IPS DF 19.7 (cell line): ENCODE measurements around the gene HSD3B7.
"Not testable (repeated sequence)": the region's sequence is repeated elsewhere in the genome, so short reads cannot be mapped to it uniquely, and the experiment has no call there.

Source experiments
- DNase-seq: peaks from one replicate; pipeline ENCODE4 v3.0.0-alpha.2; 2013; ENCODE audit warnings: low read depth, low spot score

Gene HSD3B7

DNA sequence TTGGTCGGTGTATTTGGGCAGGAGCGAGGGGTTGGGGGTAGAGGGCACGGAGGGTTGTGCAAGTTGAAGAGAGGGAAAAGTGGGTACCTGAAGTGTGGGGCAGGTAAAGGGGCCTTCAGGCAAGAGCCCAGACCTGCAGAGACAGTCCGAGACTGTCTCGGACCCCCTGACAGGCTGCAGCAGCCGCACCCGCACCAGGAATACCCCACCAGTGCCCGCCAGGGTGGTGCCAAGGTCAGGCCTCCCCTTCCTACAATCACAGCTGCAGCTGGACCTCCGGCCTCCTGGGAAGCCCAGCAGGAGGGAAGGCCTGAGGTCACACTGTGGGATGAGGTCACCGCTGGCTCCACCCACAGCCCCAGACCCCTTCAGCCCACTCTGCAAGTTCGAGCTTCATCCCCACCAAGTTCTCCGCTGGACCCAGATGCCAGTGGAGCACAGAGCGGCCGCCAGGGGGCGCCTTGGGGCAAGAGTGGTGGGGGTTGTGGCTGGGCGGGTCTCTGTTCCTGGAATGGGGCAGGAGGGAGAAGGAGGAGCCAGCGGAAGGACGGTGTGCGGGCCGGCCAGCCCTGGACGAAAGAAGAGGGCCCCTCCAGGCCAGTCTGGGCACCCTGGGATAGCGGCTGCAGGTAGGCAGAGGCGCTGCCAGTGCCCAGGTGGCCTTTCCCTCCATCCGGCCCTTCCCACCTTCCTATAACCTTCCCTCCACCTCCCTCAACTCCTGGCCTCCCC, at the start of gene HSD3B7:
TSS of gene HSD3B7 (plus strand) at position 539 of the 732 bp plus-strand sequence. CDS start 452 bp downstream, outside the sequence.
- DNase-seq = no peak

DNA sequence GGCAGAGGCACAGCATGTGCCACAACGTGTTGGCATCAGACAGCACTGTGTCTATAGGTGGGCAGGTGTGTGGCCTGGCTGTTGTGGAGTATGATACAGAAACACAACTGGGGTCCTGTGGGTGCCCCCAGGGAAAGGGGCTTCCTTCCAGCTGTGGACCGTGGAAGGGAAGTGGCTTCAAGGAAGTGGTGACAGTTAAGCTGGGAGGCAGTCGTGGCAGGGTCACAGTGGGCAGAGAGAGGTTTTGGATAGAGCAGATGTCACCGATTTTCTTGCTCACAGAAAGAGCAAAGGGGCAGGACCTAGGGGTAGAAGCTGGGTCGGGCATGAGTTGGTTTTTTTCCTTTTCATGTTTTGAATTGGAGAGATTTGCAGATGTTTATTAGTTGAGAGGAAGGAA, 47.3 kb upstream of the HSD3B7 start:
- DNase-seq = no peak

DNA sequence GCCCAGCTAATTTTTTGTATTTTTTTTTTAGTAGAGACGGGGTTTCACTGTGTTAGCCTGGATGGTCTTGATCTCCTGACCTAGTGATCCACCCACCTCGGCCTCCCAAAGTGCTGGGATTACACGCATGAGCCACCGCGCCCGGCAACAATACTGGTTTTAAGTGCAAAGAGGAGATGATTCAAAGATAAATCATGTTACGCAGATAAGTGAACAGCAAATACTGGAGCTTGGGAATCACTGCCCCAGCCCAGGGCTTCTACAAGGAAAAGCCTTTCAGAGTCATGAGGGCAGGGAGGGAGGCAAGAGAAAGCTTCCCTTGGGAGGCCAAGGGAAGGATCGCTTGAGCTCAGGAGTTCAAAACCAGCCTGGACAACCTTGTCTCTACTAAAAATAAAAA, 45.4 kb upstream of the HSD3B7 start:
- not testable (repeated sequence) for DNase-seq

DNA sequence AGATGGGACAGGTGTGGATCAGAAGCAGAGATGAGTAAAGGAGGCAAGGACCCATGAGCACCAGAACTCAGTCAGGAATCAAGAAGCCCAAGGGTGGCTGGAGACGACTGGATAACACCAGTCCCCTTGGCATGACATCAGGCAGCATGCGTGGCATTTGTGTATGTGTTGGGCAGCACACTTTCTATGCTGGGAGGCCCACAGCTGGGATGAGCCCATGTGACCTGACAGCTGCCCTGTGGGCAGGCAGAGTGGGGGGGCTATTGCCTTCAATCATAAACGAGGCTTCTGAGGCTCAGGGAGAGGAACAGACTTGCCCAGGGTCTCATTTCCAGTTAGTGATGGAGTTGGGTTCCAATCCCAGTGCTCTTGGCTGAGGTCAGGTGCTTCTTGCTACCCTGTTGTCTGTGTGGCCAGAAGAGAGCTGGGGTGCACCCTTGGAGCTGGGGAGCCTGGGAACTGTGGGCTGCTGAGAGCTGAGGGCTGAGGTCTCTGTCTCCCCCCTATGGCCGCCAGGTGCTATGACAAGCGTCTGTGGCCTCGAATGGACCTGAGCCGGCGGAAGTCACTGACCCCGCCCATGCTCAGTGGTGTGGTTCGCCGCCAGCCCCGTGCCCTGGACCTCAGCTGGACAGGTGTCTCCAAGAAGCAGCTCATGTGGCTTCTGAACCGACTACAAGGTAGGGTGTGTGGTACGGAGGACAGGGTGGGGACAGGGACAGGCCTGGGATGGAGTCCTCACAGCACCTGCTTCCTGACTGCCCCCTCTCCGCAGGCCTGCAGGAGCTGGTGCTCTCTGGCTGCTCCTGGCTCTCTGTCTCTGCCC, 43.2 kb upstream of the HSD3B7 start:
- DNase-seq = no peak

DNA sequence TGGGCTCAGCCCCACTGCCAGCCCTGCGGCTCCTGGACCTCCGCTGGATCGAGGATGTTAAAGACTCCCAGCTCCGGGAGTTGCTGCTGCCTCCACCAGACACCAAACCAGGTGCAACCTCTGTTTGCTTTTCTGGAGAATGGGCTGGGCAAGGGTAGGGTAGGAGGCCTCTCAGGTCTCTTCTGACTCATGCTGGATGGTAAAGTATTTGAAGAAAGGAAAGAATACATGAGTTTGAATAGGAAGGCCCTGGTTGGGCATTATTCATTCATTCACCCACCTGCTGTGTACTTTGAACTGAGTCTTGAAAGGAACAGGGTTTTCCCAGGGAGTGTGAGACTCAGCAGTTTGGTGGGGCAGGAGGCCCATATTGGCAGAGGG, 42.6 kb upstream of the HSD3B7 start:
- DNase-seq = no peak

DNA sequence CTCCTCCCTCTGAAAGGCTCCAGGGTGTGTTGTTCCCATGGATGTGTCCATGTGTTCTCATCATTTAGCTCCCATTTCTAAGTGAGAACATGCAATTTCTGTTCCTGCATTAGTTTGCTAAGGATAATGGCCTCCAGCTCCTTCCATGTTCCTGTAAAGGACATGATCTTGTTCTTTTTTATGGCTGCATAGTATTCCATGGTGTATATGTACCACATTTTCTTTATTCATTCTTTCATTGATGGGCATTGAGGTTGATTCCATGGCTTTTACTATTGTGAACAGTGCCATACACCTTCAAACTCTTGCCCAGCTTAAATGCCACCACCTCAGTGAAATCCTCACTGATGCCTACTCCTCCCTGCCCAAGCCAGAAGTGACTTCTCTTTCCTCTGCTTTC, 40.7 kb upstream of the HSD3B7 start:
- DNase-seq = no peak

DNA sequence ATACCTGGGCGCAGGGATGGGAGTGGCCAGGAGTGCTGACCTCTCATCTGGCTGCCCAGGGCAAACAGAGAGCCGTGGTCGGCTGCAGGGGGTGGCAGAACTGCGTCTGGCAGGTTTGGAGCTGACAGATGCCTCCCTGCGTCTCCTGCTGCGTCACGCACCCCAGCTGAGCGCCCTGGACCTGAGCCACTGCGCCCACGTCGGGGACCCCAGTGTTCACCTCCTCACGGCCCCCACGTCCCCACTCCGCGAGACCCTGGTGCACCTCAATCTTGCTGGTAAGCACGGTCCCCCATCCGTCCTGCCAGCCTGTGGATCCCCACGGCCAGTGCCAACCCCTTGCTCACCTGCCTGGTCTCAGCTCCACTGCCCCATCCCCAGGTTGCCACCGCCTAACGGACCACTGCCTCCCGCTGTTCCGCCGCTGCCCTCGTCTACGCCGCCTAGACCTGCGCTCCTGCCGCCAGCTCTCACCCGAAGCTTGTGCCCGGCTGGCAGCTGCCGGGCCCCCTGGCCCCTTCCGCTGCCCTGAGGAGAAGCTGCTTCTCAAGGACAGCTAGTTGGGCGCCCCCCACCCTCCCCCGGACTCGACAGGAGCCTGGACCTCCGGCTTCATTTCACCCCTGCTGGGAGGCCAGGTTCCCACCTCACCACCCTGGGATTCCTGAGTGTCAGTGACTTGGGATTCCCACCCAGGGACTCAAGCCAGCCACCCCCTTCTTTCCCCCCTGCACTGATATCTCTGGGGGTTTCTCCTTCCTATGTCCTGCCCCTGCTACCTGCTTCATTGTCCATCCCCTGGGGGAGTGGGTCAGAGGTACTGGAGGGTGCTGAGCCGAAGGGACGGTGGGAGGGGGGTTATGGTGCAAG, 38.1 kb upstream of the HSD3B7 start:
- DNase-seq = no peak

DNA sequence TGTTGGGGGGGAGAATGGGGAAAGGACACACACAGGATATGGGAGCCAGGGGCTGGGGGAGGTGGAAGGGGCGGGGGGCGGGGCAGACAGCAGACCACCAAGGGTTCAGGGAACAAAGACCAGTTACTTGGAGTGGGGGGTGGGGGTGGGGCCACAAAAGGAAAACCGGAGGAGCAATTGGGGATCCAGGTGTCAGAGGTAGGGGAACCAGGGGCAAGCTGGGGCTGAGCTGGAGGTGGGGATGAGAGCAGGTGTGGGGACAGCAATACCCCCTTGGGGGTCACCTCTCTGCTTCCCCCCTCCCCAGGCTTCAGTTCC, 37.5 kb upstream of the HSD3B7 start:
- DNase-seq = no peak

DNA sequence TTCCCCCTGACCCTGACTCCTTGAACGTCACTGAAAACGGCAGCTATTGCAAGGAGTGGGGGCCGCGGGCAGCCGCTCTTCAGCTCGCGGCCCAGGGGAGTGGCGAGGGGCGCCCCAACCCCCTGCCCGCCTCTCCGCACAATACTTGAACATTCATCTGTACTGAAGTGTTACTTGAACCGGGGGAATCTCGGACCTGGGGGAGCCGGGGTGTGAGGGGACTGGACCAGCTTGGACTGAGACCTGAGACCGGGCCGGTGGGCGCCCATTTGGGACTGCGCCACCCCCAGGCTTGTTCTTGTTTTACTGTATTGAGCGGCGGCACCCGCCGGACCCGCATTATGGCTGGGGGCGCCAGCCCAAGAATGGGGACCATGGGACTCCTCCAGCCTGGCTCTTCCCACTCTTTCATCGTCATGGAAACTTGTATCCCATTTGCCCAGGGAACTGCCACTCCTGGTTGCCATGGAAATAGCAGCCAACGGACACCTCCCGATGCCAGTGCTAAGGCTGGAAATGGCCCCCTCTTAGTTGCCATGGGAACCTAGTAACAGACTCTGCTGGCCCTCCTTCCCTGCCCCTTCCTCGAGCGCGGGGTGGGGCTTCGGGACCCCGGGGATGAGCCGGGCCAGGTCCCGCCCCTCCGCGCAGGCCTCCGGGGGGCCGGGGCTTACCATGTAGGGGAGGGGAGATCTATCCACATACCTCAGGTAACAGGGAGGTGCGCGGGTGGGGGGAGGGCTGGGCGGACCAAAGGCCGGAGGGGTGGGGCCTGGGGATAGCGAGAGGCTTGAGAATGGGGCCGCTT, 36.9 kb upstream of the HSD3B7 start:
- peak; percentile 99 for DNase-seq

DNA sequence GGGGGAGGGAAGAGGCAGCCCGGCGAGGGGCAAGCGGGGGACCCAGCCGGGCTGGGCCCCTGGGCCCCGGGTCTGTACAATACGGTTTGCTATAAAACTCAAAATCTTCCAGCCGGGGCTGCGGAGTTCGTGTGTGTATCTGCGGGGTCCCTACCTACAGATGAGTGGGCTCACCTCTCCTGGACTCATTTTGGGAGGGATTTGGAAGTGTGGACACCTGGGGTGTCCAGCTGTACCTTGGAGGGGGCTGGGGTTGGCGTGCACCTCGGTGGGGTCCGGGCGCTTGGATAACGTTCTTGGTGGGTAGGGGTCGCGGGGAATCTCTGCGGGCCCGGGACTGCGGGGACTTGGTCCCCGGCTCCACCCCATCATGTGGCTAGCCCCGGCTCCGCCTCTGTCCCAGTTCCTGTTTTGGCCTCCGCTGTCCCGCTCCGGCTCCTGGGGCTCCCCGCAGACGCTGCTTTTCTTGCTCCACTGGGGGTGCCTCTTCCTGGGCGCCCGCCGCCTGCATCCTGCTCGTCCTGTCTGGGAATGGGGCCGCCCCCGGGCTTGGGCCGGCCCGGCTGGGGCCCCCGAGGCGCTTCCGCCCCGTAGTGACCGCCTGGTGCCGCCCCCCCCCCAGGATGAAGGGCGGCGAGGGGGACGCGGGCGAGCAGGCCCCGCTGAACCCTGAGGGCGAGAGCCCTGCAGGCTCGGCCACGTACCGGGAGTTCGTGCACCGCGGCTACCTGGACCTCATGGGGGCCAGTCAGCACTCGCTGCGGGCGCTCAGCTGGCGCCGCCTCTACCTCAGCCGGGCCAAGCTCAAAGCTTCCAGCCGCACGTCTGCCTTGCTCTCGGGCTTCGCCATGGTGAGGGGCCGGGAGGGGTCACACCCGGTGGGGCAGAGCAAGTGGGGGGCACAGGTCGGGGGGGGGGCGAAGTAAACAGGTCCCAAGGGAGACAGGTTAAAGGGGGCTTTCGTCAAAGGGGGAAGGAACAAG, 36.0 kb upstream of the HSD3B7 start, which contains the start of gene ORAI3:
TSS of gene ORAI3 (plus strand) at position 402 of the 983 bp plus-strand sequence. CDS start at position 624, 222 bp downstream.
- DNase-seq = no peak

DNA sequence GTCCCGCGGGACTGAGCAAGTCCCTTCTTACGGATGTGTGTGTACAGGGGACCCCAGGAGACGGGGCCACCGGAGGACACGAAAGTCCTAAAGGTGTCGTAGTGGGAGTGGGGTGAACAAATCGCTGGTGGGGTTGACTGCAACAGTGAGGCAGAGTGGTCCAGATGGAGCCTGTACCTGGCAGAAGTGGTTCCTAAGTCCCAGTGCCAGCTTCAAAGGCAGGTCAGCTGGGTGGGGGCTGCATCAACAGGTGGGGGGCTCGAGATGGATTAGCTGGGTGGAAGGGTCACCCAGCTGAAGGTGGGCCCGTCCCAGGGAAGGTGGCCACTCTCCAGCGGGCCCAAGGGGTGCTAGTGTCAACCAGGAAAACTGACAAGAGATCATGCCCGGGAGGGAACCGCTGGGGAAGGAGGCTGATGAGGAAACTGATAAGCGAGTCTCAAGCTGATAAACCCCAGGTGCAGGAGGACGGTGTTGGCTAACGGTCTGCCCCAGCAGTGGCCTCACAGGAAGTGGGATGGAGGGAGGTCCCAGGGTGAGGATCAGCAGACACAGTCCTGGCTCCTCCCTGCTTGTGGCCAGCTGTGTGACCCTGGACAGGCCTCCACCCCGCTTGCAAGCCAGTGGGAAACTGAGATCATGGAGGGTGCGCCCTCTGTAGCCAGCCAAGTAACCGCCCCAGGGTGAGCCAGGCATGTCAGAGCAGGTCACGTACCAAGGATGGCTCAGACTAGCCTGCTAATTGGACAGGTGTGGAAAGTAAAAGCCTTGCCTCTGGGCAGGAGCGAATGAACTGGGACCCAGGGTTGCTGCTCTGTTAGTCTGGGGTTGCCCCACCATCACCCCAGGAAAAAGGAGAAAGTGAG, 35.1 kb upstream of the HSD3B7 start:
- no peak for DNase-seq

DNA sequence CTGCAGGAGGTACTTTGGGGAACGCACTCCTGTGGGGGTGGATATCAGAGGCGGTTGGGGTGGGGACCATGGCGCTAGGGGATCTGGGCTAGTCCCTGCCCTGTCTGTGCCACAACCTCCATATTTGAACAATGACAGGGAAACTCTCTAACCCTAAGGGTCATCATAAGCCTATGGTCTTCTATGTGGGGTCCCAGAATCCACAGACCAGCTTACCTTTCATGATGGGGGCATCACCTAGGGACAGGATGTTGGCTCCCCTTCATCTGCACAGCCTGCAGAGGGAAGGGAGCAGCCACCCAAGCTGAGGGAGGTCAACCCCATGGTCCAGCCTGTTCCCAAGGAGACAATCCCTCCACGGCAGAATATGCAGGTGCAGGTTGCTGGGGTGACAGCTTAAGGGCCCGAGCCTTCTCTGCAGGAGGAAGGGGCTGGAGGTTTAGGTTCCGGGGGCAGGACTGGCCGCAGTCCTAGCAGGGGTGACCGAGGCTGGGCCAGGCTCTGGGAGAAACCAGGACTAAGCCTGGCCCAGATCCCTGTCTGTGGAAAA, 34.4 kb upstream of the HSD3B7 start:
- DNase-seq = no peak

DNA sequence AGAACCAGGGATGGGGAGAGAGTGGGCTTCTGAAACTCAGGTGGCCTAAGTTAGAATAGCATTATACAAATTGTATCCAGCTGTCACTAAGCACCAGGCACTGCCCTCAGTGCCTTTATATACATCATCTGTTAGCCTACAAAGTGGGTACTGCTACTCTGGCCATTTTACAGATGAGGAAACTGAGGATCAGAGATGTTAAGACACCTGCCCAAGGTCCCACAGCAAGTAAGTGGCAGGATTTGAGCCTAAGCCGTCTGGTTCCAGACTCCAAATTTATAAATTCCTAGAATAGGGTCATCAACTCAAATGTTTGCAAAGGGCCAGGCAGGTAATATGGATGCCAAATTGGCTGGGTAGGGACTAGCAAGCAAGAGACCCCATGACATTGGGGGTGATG, 33.8 kb upstream of the HSD3B7 start:
- DNase-seq = no peak

DNA sequence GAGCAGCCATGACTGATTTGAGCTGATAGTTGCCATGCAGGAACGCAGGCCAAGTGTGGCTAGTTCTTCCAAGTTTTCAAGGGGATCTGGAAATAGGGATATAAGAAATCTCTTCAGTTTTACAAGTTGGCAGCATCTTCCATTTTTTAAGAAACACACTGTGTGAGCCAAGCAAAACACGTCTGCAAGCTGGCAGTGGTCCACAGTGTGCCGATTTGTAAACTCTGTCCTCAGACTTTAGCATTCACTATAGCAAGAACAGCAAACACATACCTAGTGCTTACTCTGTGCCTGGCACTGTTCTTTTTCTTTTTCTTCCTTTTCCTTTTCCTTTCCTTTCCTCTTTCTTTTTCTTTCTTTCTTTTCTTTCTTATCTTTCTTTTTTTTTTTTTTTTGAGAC, 33.3 kb upstream of the HSD3B7 start:
- DNase-seq = no peak

DNA sequence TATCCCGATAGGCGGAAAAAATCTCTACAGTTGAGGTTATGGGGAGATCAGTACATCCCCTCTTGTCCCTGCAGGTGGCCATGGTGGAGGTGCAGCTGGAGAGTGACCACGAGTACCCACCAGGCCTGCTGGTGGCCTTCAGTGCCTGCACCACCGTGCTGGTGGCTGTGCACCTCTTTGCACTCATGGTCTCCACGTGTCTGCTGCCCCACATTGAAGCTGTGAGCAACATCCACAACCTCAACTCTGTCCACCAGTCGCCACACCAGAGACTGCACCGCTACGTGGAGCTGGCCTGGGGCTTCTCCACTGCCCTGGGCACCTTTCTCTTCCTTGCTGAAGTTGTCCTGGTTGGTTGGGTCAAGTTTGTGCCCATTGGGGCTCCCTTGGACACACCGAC, 31.9 kb upstream of the HSD3B7 start:
- DNase-seq = no peak

DNA sequence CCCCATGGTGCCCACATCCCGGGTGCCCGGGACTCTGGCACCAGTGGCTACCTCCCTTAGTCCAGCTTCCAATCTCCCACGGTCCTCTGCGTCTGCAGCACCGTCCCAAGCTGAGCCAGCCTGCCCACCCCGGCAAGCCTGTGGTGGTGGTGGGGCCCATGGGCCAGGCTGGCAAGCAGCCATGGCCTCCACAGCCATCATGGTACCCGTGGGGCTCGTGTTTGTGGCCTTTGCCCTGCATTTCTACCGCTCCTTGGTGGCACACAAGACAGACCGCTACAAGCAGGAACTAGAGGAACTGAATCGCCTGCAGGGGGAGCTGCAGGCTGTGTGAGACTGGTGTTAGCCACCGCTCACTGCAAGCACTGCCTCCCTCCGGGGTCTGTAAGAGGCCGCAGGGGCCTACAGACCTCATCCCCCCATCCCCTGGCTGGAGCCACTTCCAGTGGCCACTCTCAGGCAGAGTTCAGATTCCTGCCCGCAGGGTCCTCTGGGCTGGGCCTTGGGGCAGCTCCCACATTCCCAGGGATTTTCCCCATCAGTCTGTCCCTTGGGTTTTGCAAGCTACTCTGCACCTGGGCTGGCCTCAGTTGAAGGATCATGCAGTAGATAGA, 31.4 kb upstream of the HSD3B7 start:
- no peak for DNase-seq

DNA sequence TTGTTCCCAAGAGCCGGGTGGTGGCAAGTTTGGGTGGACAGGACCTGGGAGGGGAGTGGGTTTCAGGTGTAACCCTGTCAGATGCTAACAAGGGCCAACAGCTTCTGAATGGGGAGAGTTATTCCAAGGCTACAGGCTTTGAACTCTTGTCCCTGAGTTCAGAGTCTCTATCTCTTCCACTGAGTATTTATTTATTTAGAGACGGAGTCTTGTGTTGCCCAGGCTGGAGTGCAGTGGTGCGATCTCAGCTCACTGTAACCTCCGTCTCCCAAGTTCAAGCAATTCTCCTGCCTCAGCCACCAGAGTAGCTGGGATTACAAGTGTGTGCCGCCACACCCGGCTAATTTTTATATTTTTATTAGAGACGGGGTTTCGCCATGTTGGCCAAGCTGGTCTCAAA, 30.0 kb upstream of the HSD3B7 start:
- DNase-seq = no peak
